GM19025 (cell line): ENCODE data around the gene CHPF2.

Experiments used
- ATAC-seq: cut with Tn5 transposase; IDR thresholded peaks from one replicate; pipeline ENCODE4 v1.9.1; 2021; ENCODE audit warnings: mild to moderate bottlenecking, low read depth, moderate library complexity; ENCODE audit not compliant: unreplicated experiment

CHPF2 gene

GRCh38 chr7:151232091-151232916 is at the start of gene CHPF2:
TSS of gene CHPF2 (plus strand) at chr7:151232483. CDS start at chr7:151234012, 1,529 bp downstream.
- ATAC-seq, result peak; percentile 96

- ATAC-seq, result no peak
These were observed 46.3 kb upstream of the CHPF2 start for GRCh38 chr7:151185762-151186639.

- no peak for ATAC-seq
These were observed 45.5 kb upstream of the CHPF2 start, which contains the start of gene ASB10 for GRCh38 chr7:151186640-151187408. TSS of gene ASB10 (minus strand) at chr7:151187250. CDS start at chr7:151187130, 120 bp downstream.

- no peak for ATAC-seq
These were observed 44.7 kb upstream of the CHPF2 start for GRCh38 chr7:151187409-151188251.

GRCh38 chr7:151188252-151188542 is 44.1 kb upstream of the CHPF2 start:
- no peak for ATAC-seq

GRCh38 chr7:151189038-151189437 is 43.2 kb upstream of the CHPF2 start:
- no peak for ATAC-seq

GRCh38 chr7:151191544-151191943 is 40.7 kb upstream of the CHPF2 start:
- no peak for ATAC-seq

GRCh38 chr7:151192002-151192539 is 40.2 kb upstream of the CHPF2 start:
- ATAC-seq, result no peak

- no peak for ATAC-seq
These were observed 38.9 kb upstream of the CHPF2 start for GRCh38 chr7:151193203-151193978.

GRCh38 chr7:151194188-151194587 is 38.1 kb upstream of the CHPF2 start:
- no peak for ATAC-seq

- ATAC-seq, result no peak
These were observed 36.5 kb upstream of the CHPF2 start for GRCh38 chr7:151195616-151196450.

GRCh38 chr7:151197932-151198331 is 34.4 kb upstream of the CHPF2 start:
- no peak for ATAC-seq

- no peak for ATAC-seq
These were observed 33.1 kb upstream of the CHPF2 start for GRCh38 chr7:151198945-151199848.

- no peak for ATAC-seq
These were observed 30.9 kb upstream of the CHPF2 start for GRCh38 chr7:151201344-151201743.

- no peak for ATAC-seq
These were observed 30.5 kb upstream of the CHPF2 start for GRCh38 chr7:151201751-151202150.

- ATAC-seq, result no peak
These were observed 29.4 kb upstream of the CHPF2 start for GRCh38 chr7:151202836-151203235.
